Activated T-cell treated with anti-CD3 and anti-CD28 coated beads for 4 hours (primary cell): ENCODE data around the gene PRKAG2.
"Not testable (repeated sequence)": the region's sequence is repeated elsewhere in the genome, so short reads cannot be mapped to it uniquely, and the experiment has no call there.

Source experiments
- DNase-seq: peaks from one replicate; pipeline ENCODE4 v3.0.0-alpha.2; 2020

Gene PRKAG2

DNA sequence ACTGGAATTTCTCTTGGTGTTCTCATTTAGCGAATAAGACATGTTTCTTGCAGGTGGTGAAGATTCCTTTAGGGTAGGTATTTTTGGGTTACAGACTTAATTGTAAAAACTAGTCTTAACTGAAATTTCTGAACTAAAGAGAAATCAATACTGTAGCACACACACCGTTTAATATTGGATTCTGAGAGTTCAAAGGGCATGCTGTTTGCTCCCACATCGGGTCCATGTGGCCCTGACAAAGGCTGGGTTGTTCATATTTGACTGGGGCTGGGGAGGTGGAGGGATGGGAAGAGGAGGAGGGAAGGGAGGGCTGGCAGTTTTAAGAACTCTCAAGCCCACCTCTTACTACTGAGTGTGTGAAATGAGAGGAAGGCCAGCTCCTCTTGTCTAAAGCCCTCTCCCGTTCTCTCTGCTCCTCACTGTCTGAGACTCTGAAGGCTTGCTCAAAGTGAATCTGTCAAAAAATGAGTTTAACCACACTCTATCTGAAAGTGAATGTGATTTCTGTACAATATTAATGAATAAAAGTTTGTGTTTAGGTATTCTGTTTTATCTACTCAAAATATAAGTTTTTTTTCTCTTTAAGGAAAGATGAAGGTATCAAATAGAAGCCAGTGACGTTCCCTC lies 317.2 kb downstream of the PRKAG2 start:
- no peak for DNase-seq

DNA sequence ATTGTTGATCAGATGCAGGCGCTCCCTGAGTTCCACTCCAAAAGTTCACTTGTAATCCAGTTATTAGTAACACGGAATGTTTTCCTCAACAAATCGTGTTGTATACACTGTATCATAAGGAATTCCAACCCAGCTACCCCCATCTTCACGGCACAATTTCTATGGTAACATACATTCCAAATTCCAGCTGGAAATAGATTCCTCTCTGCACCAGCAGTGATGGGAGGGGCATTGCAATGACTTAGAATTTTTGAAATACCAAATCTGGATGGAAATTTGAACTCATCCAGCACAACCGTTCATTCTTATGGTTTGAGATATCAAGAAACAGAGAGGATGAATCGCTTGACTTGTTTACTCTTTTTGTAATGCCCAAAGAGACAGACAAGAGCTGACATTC lies 318.3 kb downstream of the PRKAG2 start:
- DNase-seq: no peak

DNA sequence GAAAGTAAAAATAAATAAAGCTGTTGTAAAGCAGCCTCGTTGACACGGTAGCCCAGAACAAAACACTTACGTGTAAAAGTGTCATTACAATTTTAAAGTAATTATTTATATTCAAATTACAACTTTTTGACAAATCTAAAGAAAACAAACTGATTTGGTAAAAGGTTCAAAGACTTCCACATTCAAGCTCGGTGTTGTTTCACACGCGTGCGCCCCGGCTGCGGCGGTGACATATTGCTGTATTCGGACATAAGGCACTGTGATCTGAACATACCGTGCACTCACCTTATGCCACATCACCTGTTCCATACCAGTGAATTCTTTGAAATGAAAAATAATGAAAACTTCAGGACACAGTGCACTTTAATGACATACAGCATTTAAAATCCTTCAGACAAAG lies 320.3 kb downstream of the PRKAG2 start:
- no peak for DNase-seq

DNA sequence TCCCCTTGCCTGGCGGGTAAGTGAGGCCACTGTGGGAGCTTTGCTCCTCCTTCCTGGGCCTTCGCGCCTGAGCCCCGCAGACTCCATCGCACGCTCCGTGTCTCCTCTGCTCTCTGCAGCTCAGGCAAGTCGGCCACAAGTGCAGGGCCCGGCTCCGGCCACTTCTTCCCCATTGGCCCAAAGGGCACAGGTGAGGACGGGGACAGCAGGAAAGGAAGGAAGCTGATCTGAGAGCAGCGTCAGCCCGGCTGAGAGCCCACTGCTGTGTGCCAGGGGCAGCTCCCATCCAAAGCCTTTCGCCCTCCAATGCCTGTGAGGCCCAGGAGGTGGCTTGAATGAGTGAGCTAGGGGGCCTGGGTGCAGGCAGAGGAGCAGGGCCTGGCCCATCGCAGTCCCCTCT lies 323.6 kb downstream of the PRKAG2 start:
- no peak for DNase-seq

DNA sequence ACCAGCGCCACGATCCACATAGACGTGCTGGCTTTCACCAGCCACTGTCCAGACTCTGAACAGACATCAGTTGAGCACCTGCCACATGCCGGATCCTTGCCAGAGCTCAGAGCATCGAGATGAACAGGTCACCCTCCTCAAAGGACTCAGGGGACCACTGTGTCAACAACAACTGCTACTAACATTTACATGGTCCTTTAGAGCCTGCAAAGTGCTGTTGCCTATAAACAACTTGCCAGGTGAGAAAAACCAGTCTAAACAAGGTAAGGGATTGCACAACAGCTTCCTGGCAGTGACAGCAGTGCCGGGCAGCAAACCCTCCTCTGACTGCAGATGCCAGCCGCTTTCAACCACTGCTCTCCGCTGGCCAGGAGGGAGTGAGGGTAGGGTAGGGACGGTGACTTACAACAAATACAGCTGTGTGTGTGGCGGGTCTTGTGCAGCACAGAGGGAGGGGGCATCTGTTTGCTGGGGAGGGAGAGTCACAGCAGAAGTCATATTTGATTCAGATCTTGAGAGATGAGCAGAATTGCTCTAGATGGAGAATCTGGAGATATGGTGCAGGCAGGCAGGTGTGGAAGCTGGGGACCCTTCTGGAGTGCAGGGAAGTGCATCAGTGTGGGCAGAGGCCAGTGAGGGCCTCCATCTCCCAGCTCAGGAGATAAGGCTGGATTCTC lies 324.4 kb downstream of the PRKAG2 start:
- DNase-seq: no peak

DNA sequence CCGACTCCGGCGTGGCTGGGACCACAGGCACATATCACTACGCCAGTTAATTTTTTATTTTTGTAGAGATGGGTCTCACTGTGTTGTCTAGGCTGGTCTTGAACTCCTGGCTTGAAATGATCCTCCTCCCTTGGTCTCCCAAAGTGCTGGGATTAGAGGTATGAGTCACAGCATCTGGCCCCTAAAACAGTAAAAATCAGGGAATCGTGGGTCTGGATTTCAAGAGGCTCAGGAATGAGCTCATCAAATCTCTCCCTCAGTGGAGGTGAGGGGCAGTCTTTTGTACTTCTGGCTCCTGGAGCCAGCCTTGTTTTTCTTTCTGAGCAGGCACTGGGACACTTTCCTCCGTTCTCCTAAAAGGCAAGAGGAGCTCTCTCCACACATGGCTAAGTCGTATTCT lies 325.1 kb downstream of the PRKAG2 start:
- DNase-seq: no peak

DNA sequence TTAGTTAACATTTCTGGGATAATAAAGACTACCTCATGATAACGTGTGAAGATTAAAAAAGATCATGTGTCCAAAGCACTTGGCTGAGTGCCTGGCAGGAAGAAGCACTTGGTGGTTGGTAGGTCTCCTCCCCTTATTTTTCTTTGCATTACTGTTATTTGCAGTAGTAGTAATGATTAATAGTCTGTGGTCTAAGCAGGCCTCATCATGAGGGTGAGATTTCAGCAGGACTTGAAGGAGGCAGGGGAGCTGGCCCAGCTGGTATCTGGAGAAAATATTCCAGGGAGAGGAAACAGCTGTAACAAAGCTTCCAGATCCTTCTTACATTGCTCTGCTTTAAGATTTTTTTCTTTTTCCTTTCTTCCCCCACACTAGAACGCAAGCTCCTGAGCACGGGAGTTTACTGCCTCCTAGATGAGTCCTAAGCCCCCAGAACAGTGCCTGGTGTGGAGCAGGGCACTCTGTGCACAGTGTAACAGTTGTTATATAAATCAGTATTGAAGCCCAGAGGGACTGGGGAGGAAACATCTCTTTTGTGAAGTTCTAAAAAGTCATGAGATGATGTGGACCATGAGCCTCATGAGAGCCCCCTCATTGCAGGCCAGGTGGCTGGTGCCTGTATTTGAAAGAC lies 326.1 kb downstream of the PRKAG2 start:
- DNase-seq: no peak

DNA sequence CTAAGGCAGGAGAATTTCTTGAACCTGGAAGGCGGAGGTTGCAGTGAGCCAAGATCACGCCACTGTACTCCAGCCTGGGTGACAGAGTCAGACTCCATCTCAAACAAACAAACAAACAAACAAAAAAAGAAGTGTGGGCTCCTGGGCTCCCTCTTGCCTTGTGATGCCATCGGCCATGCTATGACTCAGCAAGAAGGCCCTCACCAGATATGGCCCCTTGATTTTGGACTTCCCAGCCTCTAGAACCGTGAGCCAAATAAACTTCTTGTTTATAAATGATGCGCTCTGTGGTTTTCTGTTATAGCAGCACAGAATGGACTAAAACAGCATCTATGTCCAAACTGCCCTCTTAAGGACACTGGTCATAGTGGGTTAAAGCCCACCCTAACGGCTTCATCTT lies 327.3 kb downstream of the PRKAG2 start:
- no peak for DNase-seq

DNA sequence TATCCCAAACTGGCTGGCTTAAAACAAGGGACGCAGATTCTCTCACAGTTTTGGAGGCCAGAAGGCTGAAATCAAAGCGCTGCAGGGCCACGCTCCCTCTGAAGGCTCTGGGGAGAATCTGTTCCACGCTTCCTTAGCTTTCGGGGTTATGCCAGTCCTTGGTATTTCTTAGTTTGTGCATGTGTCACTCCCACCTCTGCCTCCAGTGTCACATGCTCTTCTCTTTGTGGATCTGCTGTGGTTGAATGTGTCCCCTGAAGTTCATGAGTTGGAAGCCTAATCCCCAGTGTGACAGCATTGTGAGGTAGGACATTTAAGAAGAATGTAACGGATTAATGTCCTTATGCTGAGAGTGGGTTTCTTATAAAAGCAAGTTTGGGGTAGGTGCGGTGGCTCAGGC lies 327.8 kb downstream of the PRKAG2 start:
- no peak for DNase-seq

DNA sequence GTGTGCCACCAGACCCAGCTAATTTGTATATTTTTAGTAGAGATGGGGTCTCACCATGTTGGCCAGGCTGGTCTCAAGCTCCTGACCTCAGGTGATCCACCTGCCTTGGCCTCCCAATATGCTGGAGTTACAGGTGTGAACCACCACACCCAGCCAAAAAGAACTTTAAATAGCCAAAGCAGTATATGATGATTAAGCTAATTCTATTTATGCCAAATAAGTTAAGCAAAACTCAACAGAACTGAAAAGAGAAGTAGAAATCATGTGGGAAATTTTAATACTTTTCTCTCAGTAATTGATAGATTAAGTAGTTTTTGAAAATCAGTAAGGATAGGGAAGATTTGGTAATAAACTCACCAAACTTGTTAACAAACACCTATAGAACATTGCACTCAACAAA lies 332.7 kb downstream of the PRKAG2 start:
- DNase-seq: no peak

DNA sequence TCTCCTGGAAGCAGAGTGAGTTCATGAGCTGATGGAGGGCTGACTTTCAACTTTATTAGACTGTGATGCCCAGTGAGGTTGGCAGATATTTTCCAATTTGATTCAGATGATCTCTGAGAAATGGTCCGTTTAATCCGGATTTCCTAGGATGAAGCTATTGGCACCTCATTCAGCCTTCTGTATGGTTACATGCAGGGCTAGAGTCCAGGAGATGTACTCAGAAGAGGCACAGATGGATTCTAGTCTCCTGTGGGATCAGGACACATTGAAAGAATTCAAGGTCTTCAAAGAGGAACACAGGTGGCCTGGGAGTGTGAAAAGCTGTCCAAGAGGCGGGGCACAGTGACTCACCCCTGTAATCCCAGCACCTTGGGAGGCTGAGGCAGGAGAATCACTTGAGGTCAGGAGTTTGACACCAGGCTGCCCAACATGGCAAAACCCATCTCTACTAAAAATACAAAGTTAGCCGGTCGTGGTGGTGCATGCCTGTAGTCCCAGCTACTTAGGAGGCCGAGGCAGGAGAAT lies 334.2 kb downstream of the PRKAG2 start:
- DNase-seq: no peak

DNA sequence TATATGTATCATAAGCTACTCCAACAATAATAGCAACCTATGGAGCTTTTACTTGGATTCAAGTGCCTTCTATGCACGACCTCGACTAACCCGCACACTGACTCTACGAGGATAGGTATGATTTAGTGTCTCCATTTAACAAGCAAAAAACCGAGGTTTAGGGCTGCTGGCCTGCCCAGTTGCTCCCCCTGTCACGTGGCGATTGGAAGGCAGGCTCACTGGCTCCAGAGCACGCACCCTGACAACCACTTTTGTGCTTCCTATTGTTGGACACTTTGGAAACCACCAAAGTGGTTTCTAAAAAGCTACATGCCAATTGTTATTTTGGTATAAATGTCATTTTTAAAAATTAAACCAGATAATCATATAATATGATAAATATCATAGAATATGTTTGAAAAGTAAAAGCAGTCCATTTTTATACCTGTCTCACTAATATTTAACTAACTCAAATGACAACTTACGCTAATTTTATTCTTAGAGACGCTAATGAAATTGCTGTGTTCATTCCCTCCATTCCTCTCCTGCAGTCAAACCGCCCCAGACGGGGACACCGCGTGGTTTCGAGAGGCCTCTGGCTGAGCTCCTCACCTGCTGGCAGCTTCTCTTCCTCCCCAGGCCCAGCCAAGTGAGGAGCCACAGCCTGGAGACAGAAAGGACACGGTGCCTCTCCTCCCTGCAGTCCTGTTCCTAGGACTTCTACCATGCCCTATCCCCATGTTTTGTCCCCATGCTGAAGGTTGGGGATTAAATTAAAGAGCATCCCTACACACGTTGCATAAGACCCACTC lies 335.0 kb downstream of the PRKAG2 start:
- no peak for DNase-seq

DNA sequence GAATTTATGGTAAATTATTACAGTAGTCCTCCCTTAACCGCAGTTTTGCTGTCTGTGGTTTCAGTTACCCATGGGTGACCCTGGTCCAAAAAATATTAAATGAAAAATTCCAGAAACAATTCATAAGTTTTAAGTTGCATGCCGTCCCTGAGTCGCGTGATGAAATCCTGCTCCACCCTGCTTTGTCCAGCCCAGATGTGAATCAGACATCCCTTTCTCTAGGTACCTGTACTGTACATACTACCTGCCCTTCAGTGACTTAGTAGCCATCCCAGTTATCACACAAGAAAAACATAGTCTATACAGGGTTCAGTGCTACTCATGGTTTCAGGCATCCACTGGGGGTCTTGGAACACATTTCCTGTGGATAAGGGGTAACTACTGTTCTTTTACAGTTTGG lies 336.8 kb downstream of the PRKAG2 start:
- no peak for DNase-seq

DNA sequence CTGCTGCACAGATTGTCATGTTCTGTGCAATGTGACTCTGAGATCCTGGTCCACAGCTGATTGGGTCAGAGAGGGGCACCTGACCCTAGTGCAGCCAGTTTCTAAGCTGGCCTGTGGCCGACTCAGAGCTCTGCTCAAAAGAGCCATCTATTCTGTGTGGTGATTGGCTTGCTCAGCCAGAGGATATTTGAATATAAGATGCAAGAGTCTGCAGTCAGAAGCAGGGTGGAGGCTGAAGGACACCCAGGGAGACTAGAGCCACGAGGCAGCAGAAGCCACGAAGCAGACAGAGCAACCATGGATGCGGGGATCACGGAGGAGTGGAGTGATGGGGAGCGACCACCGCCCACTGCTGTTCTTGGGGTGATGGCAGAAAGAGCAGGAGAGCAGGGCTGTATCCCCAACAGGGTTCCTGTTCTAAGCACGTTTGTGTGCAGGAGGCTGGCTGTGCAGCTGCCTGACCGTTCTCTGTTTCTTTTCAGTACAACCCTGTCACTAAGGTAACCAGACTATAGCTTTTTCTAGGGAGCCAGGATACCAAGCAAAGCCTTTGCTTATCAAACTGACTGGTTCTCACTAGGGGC lies 337.7 kb downstream of the PRKAG2 start:
- no peak for DNase-seq

DNA sequence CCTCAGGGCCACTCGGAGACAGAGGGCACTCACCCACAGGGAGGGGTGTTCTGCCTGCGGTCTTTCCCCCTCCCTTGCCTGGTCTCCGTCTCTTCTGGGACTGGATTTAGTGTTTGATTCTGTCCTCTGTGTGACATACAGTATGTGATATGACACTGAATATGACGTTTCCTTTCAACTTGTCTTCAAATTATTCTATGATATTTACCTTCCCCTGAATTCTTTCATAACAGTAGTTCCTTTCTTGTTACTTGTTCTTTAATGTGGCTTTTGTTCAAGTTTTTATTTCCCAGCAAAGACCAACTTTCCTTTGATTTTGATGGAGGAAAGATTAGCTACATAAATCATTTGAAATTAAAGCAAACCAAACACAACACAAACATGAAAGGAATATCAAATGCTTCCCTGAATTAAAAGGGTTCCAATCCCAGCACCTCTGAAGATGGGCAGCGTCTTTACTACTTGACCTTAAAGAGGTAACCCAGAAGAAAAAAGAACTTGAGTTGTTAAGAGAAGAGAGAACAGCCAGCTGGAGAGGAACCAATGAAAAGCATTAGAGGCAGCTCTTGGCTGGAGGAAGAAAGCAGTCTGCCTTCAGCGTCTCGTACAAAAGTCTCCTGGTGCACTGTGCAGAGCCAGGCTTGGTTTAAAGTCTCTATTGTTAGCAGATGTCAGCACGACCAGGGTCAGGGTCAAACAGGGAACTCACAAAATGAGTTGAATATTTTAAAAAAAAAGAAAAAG lies 338.9 kb downstream of the PRKAG2 start:
- no peak for DNase-seq

DNA sequence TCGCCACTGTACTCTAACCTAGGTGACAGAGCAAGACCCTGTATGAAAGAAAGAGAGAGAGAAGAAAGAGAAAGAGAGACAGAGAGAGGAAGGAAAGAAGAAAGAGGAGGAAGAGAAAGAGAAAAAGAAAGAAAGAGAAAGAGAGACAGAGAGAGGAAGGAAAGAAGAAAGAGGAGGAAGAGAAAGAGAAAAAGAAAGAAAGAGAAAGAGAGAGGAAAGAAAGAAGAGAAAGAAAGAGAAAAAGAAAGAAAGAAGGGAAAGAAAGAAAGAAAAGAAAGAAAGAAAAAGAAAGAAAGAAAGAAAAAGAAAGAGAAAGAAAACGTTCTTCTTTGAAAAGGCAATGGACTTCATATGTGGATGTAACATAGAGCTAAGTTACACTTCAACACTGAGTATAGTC lies 340.7 kb downstream of the PRKAG2 start:
- not testable (repeated sequence) for DNase-seq

DNA sequence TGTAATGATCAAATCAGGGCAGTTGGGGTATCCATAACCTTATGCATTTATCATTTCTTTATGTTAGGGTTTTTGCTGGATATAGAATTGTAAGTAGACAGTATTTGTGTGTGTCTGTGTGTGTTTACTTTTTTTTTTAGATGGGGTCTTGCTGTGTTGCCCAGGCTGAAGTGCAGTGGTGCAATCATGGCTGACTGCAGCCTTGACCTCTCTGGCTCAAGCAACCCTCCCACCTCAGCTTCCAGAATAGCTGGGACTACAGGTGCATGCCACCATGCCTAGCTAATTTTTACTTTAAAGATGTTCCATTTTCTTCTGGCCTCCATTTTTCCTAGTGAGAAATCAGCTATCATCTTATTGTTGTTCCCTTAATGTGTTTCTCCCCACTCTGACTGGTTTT lies 347.1 kb downstream of the PRKAG2 start:
- no peak for DNase-seq

DNA sequence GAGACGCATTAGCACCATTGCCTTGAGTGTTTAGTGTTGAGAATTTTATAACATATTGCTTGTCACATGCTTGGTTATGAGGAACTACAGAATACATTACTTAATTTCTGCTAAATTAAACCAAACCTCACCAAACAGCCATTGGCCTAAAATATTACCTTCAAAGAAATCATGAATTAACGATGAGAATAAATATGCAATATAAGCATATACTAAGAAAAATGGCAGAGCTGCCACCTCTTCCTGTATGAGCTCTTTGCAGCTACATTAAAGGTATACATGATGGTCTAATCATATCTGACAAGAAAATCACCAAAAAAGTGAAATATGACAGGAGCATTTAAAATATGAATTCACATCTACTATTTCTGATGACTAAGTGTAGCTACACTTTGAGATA lies 352.1 kb downstream of the PRKAG2 start:
- DNase-seq: no peak

DNA sequence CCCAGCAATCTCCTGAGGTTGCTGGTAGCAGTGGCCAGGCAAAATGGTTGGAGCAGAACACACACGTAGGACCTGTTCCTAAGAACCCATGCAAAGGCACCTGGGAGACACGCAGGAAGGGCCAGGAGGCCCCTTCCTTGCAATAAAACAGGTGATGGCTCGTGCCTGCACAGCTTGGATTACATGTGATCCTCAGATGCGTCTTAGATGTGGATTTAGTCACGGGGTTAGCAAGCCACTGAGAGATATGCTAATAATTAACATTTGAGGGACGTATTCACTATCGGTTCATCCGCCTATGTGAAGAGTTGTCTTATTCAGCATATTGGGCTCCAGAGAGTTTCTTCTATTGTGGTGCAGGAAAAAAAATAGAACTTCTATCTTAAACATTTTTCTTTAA lies 352.6 kb downstream of the PRKAG2 start:
- DNase-seq: no peak

DNA sequence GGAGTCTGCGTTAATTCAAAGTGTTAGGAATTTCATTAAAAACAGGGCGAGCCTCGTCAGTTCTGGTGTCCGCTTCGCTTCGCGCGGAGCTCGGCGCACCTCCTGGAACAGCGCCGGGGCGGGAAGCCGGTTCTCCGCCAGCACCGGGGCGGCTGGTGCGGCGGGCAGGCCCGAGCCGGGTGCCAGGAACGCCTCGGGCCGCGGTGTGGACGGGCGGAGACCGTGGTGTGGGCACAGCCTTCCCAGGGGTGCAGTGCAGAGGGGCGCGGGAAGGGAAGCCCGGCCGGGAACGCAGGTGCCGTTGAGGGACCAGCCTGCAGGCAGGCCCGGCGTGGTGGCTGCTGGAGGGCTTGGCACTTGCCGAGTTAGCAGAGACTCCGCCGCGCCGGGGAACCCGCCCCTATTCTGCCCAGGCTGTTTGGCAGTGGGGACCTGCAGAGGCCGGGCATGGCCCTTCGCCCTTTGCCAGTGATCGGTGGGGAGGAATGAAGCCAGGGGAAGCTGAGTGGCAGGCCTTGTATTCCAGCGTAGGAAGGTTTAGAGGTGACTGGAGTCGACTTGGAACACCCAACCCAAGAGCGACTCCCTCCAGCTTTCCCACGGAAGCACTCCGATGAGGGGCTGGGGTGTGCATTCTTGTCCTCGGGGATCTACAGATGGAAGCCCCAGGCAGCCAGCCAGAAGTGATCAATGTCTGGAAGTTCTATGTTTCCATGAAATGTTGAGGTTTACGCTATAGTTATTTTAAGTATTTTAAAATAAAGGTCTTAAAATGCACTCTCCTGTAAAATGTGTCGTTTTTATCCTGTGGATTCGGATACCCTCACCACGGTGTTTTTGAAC lies 356.3 kb downstream of the PRKAG2 start:
- peak; percentile 14 for DNase-seq

DNA sequence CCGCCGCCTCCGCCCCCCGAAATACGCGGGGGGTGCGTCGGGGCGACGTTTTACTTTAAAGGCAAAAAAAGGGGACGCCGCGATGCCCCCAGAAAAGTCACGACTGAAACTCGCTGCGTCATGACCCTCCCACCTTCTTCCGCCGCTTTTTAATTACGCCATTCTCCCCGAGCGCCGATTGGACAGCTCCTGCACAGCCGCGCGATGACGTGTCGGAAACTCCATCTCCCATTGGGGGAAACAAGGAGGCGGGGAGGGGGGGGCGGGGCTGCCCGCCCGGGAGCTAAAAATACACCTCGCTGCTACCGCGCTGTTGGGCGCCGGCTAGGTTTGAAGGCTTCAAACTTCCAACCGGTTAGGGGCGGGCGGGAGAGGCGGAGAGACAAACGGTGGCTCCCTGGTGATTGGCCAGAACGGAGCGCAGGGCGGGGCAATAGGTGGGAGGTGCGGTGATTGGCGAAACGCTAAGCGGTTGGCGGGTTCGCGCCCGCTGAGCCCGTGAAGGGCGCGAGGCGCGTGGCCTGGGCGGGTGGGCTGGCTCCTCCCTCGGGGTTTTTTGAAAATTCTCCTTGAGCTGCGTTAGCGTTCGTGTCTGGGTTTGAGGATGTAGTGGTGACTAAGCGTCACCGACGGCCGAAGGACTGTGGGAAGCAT lies 357.0 kb downstream of the PRKAG2 start, which contains the start of gene RHEB:
Gene RHEB, minus strand, starts transcription at position 131 of the 654 bp plus-strand sequence. CDS start 384 bp downstream, outside the sequence.
- DNase-seq: peak; percentile 98
